Right lobe of liver (tissue), 6 donors: ENCODE measurements around the gene SDF4. TPM values are rescaled to one million over a fixed set of nuclear protein-coding genes. Genes with fewer than 3 reads are reported as not detected.
A peak's percentile ranks its signal among the peaks of the same experiment; 100 is the strongest.

Experiments used
- ATAC-seq, 4 donors: fragments of 200-7000 bp; cut with Tn5 transposase; one replicate each; pipeline ENCODE4 v1.9.1; 2020; ENCODE audit warnings: mild to moderate bottlenecking in 4 of 4, moderate library complexity in 4 of 4
- DNase-seq, 3 donors: peaks; one replicate each; pipeline ENCODE4 v3.0.0-alpha.2; 2020
- H3K27ac ChIP-seq, 3 donors: fragments of 200-600 bp; one replicate each; pipeline ENCODE4 v1.8.0; 2022
- H3K27me3 ChIP-seq, 2 donors: fragments of 200-600 bp; one replicate each; pipeline ENCODE4 v1.8.0; 2022
- H3K36me3 ChIP-seq, 4 donors: fragments of 200-600 bp; sonication (generic) in 1 of 4; one replicate each; pipeline versions ENCODE4 v1.5.1 to v1.8.0; 2017 to 2022; ENCODE audit warnings: control low read depth in 1 of 4
- H3K4me1 ChIP-seq, 4 donors: fragments of 200-600 bp; sonication (generic) in 1 of 4; one replicate each; pipeline versions ENCODE4 v1.5.1 to v1.8.0; 2017 to 2022; ENCODE audit warnings: control low read depth in 1 of 4
- H3K4me3 ChIP-seq, 3 donors: fragments of 200-600 bp; one replicate each; pipeline ENCODE4 v1.8.0; 2022
- H3K9me3 ChIP-seq, 4 donors: fragments of 200-600 bp; sonication (generic) in 1 of 4; one replicate each; pipeline versions ENCODE4 v1.5.1 to v1.8.0; 2017 to 2022; ENCODE audit warnings: control low read depth in 1 of 4
- CTCF ChIP-seq, 4 donors: fragments of 200-600 bp in 3 of 4; fragments of 450-650 bp in 1 of 4; IDR thresholded peaks; one replicate each; pipeline versions ENCODE4 v1.5.1 to v1.8.0; 2016 to 2022; ENCODE audit warnings: antibody characterized with exemption in 4 of 4, mild to moderate bottlenecking in 2 of 4
- POLR2A ChIP-seq: fragments of 450-650 bp; IDR thresholded peaks from one replicate; pipeline ENCODE4 v1.6.1; 2017; ENCODE audit warnings: antibody characterized with exemption, mild to moderate bottlenecking
- WGBS: methylation state at CpG from one replicate; pipeline ENCODE4 v1.1.6; 2018; ENCODE audit warnings: low coverage, low lambda C conversion rate; ENCODE audit not compliant: insufficient coverage; ENCODE audit errors: missing lambda C conversion rate; 5-methylcytosine and 5-hydroxymethylcytosine counted together
- intact Hi-C, 2 donors: fragments of 100-400 bp; cut with DNase I; formaldehyde crosslinking; loops; one replicate each; pipeline versions ENCODE4 v1.11.2 to v1.14.1; 2022
- total RNA-seq, 6 experiments: library from RNA; depleted of rRNA in 2 of 6; stranded (reverse); fragments of >200 nt in 2 of 6; fragmentation: NEBNext Ultra II Directional in 3 of 6; extraction: Animal tissue kit (Norgen Biotek cat#: 25700) in 3 of 6; gene quantifications; one replicate each; pipeline versions ENCODE4 v1.1.0 to v1.2.4, GENCODE V29; 2016 to 2023
- donor health status: DM: no; HTN: yes; CAD: no.
- donor health status: DM: no; HTN: no; CAD: no.
- donor health status: DM: no; HTN: no; CAD: no.
- donor health status: DM: no; HTN: yes; CAD: no.
- donor health status: DM: no; HTN: yes; CAD: no.

The SDF4 gene
- total RNA-seq, 6 experiments from 2014 or later = 112 to 148 (median 142) TPM

GRCh38 chr1:1239227-1239613 is 7.4 kb upstream of the SDF4 start:
- H3K27me3 ChIP-seq = no peaks in the 10 kb centered on the region
- H3K36me3 ChIP-seq = no peaks in the 10 kb centered on the region
- intact Hi-C loops = no loop called here
- no peak for TF ChIP-seq CTCF (IDR thresholded peaks at IDR 0.05)
- no peak for TF ChIP-seq POLR2A
- no peak overlapping the region for H3K27ac ChIP-seq
- H3K4me3 ChIP-seq = peak overlapping the region in 1 of 3 donors; percentile 26
- H3K9me3 ChIP-seq = no peaks in the 10 kb centered on the region
- no CpG with 5 or more reads among the region's 15 CpGs for WGBS
- no peak for DNase-seq
- ATAC-seq = no peak
- peaks cover 0 to 22% (median 0%) of the 10 kb centered on the region in 4 donors for H3K4me1 ChIP-seq

GRCh38 chr1:1238702-1239178 is 6.9 kb upstream of the SDF4 start:
- Histone ChIP-seq H3K36me3 (no peaks in the 10 kb centered on the region), H3K4me1 (peaks cover 0 to 22% (median 0%) of the 10 kb centered on the region in 4 donors), H3K27me3 (no peaks in the 10 kb centered on the region), H3K9me3 (no peaks in the 10 kb centered on the region), H3K27ac (no peak overlapping the region), H3K4me3 (no peak overlapping the region)
- no CpG with 5 or more reads among the region's 19 CpGs for WGBS
- intact Hi-C loops = no loop called here
- no peak for DNase-seq
- TF ChIP-seq POLR2A = no peak
- TF ChIP-seq CTCF (IDR thresholded peaks at IDR 0.05) = no peak
- no peak for ATAC-seq

- intact Hi-C loops = no loop called here
These were observed 6.3 kb upstream of the SDF4 start for GRCh38 chr1:1237874-1238701.

More at GRCh38 chr1:1237874-1238701, 6.3 kb upstream of the SDF4 start:
- H3K4me3 ChIP-seq = no peak overlapping the region
- H3K4me1 ChIP-seq = peaks cover 0 to 28% (median 0%) of the 10 kb centered on the region in 4 donors
- H3K27ac ChIP-seq = no peak overlapping the region
- 20% methylated on average over 3 of the region's 48 CpGs for WGBS
- H3K36me3 ChIP-seq = no peaks in the 10 kb centered on the region
- TF ChIP-seq POLR2A (no peak), CTCF (IDR thresholded peaks at IDR 0.05) (no peak)
- ATAC-seq (peak in 2 of 4 donors; percentile 1 to 36), DNase-seq (peak in 1 of 3 donors; percentile 55)
- H3K27me3 ChIP-seq = no peaks in the 10 kb centered on the region
- H3K9me3 ChIP-seq = no peaks in the 10 kb centered on the region
